Measurements from ENCODE around the gene HSD17B14. TPM values are rescaled to one million over a fixed set of nuclear protein-coding genes. Genes with fewer than 3 reads are reported as not detected.

HSD17B14 gene
- polyA plus RNA-seq, 2 of the 4 experiments (the other 2 are of a cell fraction), result 11.1 to 20.9 TPM

- POLR2A ChIA-PET, result interaction anchor here (0.5 to 2.7 kb wide), 11 partner anchors 11 to 994 kb away, joined by 3 to 18 read pairs (median 7); partner anchors contain the start of genes BCAT2 and HSD17B14
- Histone ChIP-seq H3K9me3 (no peaks in the 10 kb centered on the region), H3K4me3 (no peak overlapping the region), H3K4me1 (peaks cover 5% of the 10 kb centered on the region; the same call in 2 of the 3 replicates), H3K27ac (peak overlapping the region in 1 of 2 experiments; percentile 36; a peak in 3 of 6 replicates), H3K4me2 (no peak overlapping the region)
- 77% methylated on average over 2 of the region's 2 CpGs for WGBS (ENCODE audit: missing lambda C conversion rate)
- peak; percentile 16 to 17 for ATAC-seq
- DNase-seq (ENCODE audit: low read depth in 1 of 2, low spot score in 1 of 2), result no peak
- CTCF ChIA-PET, result interaction anchor here (0.5 to 17.2 kb wide), 40 partner anchors 11 to 594 kb away, joined by 3 to 927 read pairs (median 5); partner anchors contain the start of genes BCAT2, CA11, FTL and GYS1
- no peak for FAIRE-seq
- 0 out of 2 replicates have a peak, but pooled peaks have one; percentile 4 for TF ChIP-seq GATA3 (IDR thresholded peaks at IDR 0.05; ENCODE audit: borderline replicate concordance)
- no peak for TF ChIP-seq ZFP36 (IDR thresholded peaks at IDR 0.05; ENCODE audit: borderline replicate concordance, partially characterized antibody)
Observed at GRCh38 chr19:48795685-48796070, 40.6 kb downstream of the HSD17B14 start.

- no peaks in the 10 kb centered on the region for H3K9me3 ChIP-seq
- DNase-seq (ENCODE audit: low read depth in 1 of 2, low spot score in 1 of 2), result peak; percentile 96 to 98
- peak; percentile 100 for FAIRE-seq
- 3% methylated on average over 35 of the region's 38 CpGs for WGBS (ENCODE audit: missing lambda C conversion rate)
- peak overlapping the region; percentile 64 to 83 for H3K27ac ChIP-seq
- peak overlapping the region; percentile 43 for H3K4me3 ChIP-seq
- CTCF ChIA-PET, result interaction anchor here (0.5 to 17.2 kb wide), 41 partner anchors 11 to 594 kb away, joined by 3 to 927 read pairs (median 5); partner anchors contain the start of genes BCAT2, CA11, FTL and GYS1
- POLR2A ChIA-PET, result interaction anchor here (0.5 to 2.7 kb wide), 11 partner anchors 11 to 994 kb away, joined by 3 to 18 read pairs (median 7); partner anchors contain the start of genes BCAT2 and HSD17B14
- H3K4me1 ChIP-seq, result peaks cover 5% of the 10 kb centered on the region; the same call in 2 of the 3 replicates
- peak; percentile 94 to 99 for ATAC-seq
- H3K4me2 ChIP-seq, result peak overlapping the region; percentile 78
- TF ChIP-seq TP53 (CRISPR knock-in tag; IDR thresholded peaks at IDR 0.05) (0 out of 2 replicates have a peak, but pooled peaks have one; percentile 58), RCOR1 (IDR thresholded peaks at IDR 0.05; ENCODE audit: low read depth, low read length) (no peak), CHD4 (IDR thresholded peaks at IDR 0.05; ENCODE audit: borderline replicate concordance) (no peak), MAX (IDR thresholded peaks at IDR 0.05) (peak; percentile 75), CBX8 (IDR thresholded peaks at IDR 0.05) (no peak), REST (IDR thresholded peaks at IDR 0.05) (no peak), BCL3 (IDR thresholded peaks at IDR 0.05) (0 out of 3 replicates have a peak, but pooled peaks have one; percentile 50), PBX3 (IDR thresholded peaks at IDR 0.05) (peak; percentile 65; the same call in 1 of the 2 replicates), CTCF (IDR thresholded peaks at IDR 0.05) (peak; percentile 99), HOXB5 (CRISPR knock-in tag; IDR thresholded peaks at IDR 0.05) (peak; percentile 41; the same call in 1 of the 2 replicates), POLR2A (IDR thresholded peaks at IDR 0.05; ENCODE audit: low read length) (no peak), ATOH8 (CRISPR knock-in tag; IDR thresholded peaks at IDR 0.05; ENCODE audit: low read depth) (peak; percentile 37; the same call in 1 of the 2 replicates), FOSL2 (IDR thresholded peaks at IDR 0.05) (peak; percentile 35; the same call in 1 of the 2 replicates), FOSL2 (CRISPR knock-in tag; IDR thresholded peaks at IDR 0.05) (peak; percentile 92), RAD21 (conservative IDR thresholded peaks at IDR 0.05 in 1 of 2, IDR thresholded peaks at IDR 0.05 in 1 of 2) (peak; percentile 89 to 98), JUN (IDR thresholded peaks at IDR 0.05) (peak in 1 of 2 experiments; percentile 76; a peak in 3 of 5 replicates), HMGXB4 (CRISPR knock-in tag; IDR thresholded peaks at IDR 0.05; ENCODE audit: borderline replicate concordance) (no peak), ZNF302 (CRISPR knock-in tag; IDR thresholded peaks at IDR 0.05) (no peak), ZSCAN20 (CRISPR knock-in tag; IDR thresholded peaks at IDR 0.05) (no peak), BHLHE40 (IDR thresholded peaks at IDR 0.05; ENCODE audit: low read depth, low read length) (no peak), POLR2AphosphoS2 (conservative IDR thresholded peaks at IDR 0.05; ENCODE audit: low read length) (0 out of 2 replicates have a peak, but pooled peaks have one; percentile 61)
Observed at GRCh38 chr19:48795055-48795684, 41.1 kb downstream of the HSD17B14 start.
